ENCODE measurements around the gene PRAMEF20.

DNA sequence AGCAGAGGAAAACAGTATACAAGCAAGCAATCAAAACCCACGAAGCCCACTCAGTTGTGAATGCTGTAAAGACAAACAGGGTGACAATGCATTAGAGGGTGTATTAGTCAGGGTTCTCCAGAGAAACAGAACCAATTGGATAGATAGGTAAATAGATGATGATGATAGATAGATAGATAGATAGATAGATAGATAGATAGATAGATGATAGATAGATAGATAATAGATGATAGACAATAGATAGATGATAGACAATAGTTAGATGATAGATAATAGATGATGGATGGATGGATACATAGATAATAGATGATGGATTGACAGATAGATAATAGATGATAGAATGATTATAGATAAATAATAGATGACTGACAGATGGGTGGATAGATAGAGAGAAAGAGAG, 55.3 kb downstream of the PRAMEF20 start:
- no peak for TF ChIP-seq CTCF (IDR thresholded peaks at IDR 0.05)
- TF ChIP-seq POLR2A (IDR thresholded peaks at IDR 0.05), result no peak
- TF ChIP-seq POLR2AphosphoS5 (IDR thresholded peaks at IDR 0.05; ENCODE audit: insufficient read depth in 1 of 2, low read depth in 1 of 2), result no peak

All from vagina (tissue), 2 donors.